Erythroblast (primary cell): Measurements from ENCODE around the gene SHISAL1.

Experiments used
- GATA1 ChIP-seq: IDR thresholded peaks from 2 replicates; pipeline ENCODE4 v1.6.1; 2011; ENCODE audit warnings: low read depth, mild to moderate bottlenecking, control low read depth, low read length, moderate library complexity
- POLR2A ChIP-seq: IDR thresholded peaks from 2 replicates; pipeline ENCODE4 v1.6.1; 2011; ENCODE audit warnings: mild to moderate bottlenecking, low read length

- TF ChIP-seq POLR2A, result no peak
- no peak for TF ChIP-seq GATA1
These were observed 4.3 kb upstream of the SHISAL1 start for GRCh38 chr22:44317123-44317444.
